DLD1 (cell line): ENCODE results near the gene LMF1.
"Not testable (repeated sequence)": the region's sequence is repeated elsewhere in the genome, so short reads cannot be mapped to it uniquely, and the experiment has no call there.

Experiments
- in situ Hi-C: cut with HindIII; loops from 2 replicates; pipeline ENCODE4 v1.10.0; 2017; ENCODE audit warnings: low sequenced_read_pairs

The LMF1 gene

GRCh38 chr16:822174-822908 is 148.4 kb downstream of the LMF1 start:
- in situ Hi-C loops = no loop called here

GRCh38 chr16:821751-822150 is 149.0 kb downstream of the LMF1 start:
- in situ Hi-C loops = no loop called here

GRCh38 chr16:820748-821147 is 150.0 kb downstream of the LMF1 start:
- in situ Hi-C loops = no loop called here

GRCh38 chr16:820044-820408 is 150.8 kb downstream of the LMF1 start:
- in situ Hi-C loops = not testable (repeated sequence)

GRCh38 chr16:819336-820043 is 151.3 kb downstream of the LMF1 start:
- in situ Hi-C loops = no loop called here

GRCh38 chr16:818592-818991 is 152.2 kb downstream of the LMF1 start:
- in situ Hi-C loops = no loop called here

- in situ Hi-C loops = no loop called here
Observed at GRCh38 chr16:818132-818531, 152.7 kb downstream of the LMF1 start.

GRCh38 chr16:817001-817906 is 153.5 kb downstream of the LMF1 start:
- in situ Hi-C loops = no loop called here

- in situ Hi-C loops = no loop called here
Observed at GRCh38 chr16:815861-816260, 154.9 kb downstream of the LMF1 start.

- in situ Hi-C loops = no loop called here
Observed at GRCh38 chr16:814974-815373, 155.8 kb downstream of the LMF1 start.

- in situ Hi-C loops = no loop called here
Observed at GRCh38 chr16:813916-814412, 156.8 kb downstream of the LMF1 start.

GRCh38 chr16:813204-813915 is 157.4 kb downstream of the LMF1 start:
- in situ Hi-C loops = no loop called here

GRCh38 chr16:808085-808386 is 162.7 kb downstream of the LMF1 start:
- in situ Hi-C loops = no loop called here

GRCh38 chr16:807347-808084 is 163.3 kb downstream of the LMF1 start:
- in situ Hi-C loops = no loop called here

- in situ Hi-C loops = no loop called here
Observed at GRCh38 chr16:805474-805873, 165.3 kb downstream of the LMF1 start.

- in situ Hi-C loops = no loop called here
Observed at GRCh38 chr16:804193-805048, 166.4 kb downstream of the LMF1 start.

GRCh38 chr16:803754-804080 is 167.1 kb downstream of the LMF1 start:
- in situ Hi-C loops = no loop called here
